ENCODE measurements around the gene HMOX2.
A peak's percentile ranks its signal among the peaks of the same experiment; 100 is the strongest.

The HMOX2 gene

GRCh38 chr16:4475880-4476788 is at the start of gene HMOX2:
HMOX2 (plus strand) TSS chr16:4476398; CDS start chr16:4505525, 29,127 bp downstream.
- DNase-seq, result peak; percentile 98

- no peak for DNase-seq
Measured at GRCh38 chr16:4426722-4427372, 49.4 kb upstream of the HMOX2 start.

- no peak for DNase-seq
Measured at GRCh38 chr16:4428500-4428899, 47.7 kb upstream of the HMOX2 start.

- DNase-seq, result no peak
Measured at GRCh38 chr16:4431023-4431422, 45.2 kb upstream of the HMOX2 start.

- no peak for DNase-seq
Measured at GRCh38 chr16:4433228-4433627, 43.0 kb upstream of the HMOX2 start.

GRCh38 chr16:4433914-4434787 is 42.0 kb upstream of the HMOX2 start:
- DNase-seq, result no peak

GRCh38 chr16:4435337-4436067 is 40.7 kb upstream of the HMOX2 start:
- no peak for DNase-seq

- DNase-seq, result no peak
Measured at GRCh38 chr16:4437366-4437765, 38.8 kb upstream of the HMOX2 start.

- DNase-seq, result no peak
Measured at GRCh38 chr16:4442371-4442770, 33.8 kb upstream of the HMOX2 start.

GRCh38 chr16:4443271-4443670 is 32.9 kb upstream of the HMOX2 start:
- DNase-seq, result no peak

- no peak for DNase-seq
Measured at GRCh38 chr16:4443986-4444385, 32.2 kb upstream of the HMOX2 start.

GRCh38 chr16:4450430-4450829 is 25.8 kb upstream of the HMOX2 start:
- no peak for DNase-seq

- DNase-seq, result no peak
Measured at GRCh38 chr16:4450931-4451519, 25.2 kb upstream of the HMOX2 start.

GRCh38 chr16:4452674-4453073 is 23.5 kb upstream of the HMOX2 start:
- no peak for DNase-seq

GRCh38 chr16:4454623-4455022 is 21.6 kb upstream of the HMOX2 start:
- DNase-seq, result no peak

- DNase-seq, result no peak
Measured at GRCh38 chr16:4455081-4455480, 21.1 kb upstream of the HMOX2 start.

GRCh38 chr16:4455951-4456350 is 20.2 kb upstream of the HMOX2 start:
- DNase-seq, result no peak

- DNase-seq, result no peak
Measured at GRCh38 chr16:4460936-4461249, 15.3 kb upstream of the HMOX2 start.

- no peak for DNase-seq
Measured at GRCh38 chr16:4461250-4462085, 14.7 kb upstream of the HMOX2 start.

- DNase-seq, result no peak
Measured at GRCh38 chr16:4463522-4464163, 12.6 kb upstream of the HMOX2 start.
